Trophoblast cell (in vitro differentiated cells and primary cell): ENCODE measurements around the gene CCDC183.
"Not testable (repeated sequence)": the region's sequence is repeated elsewhere in the genome, so short reads cannot be mapped to it uniquely, and the experiment has no call there.

ENCODE experiments used
- DNase-seq, 2 donors: peaks; one replicate each; pipeline ENCODE4 v3.0.0-alpha.2; 2016
- H2AFZ ChIP-seq: 2 replicates; pipeline ENCODE4 v1.6.1; 2013; ENCODE audit warnings: low read length, moderate library complexity, mild to moderate bottlenecking; ENCODE audit not compliant: insufficient read depth, poor library complexity
- H2AK5ac ChIP-seq: 2 replicates; pipeline ENCODE4 v1.6.1; 2013; ENCODE audit warnings: mild to moderate bottlenecking, low read length
- H2BK120ac ChIP-seq: 2 replicates; pipeline ENCODE4 v1.6.1; 2013; ENCODE audit warnings: low read length, mild to moderate bottlenecking, moderate library complexity; ENCODE audit not compliant: insufficient read depth, poor library complexity
- H2BK12ac ChIP-seq: 2 replicates; pipeline ENCODE4 v1.6.1; 2013; ENCODE audit warnings: mild to moderate bottlenecking, low read length, moderate library complexity
- H2BK5ac ChIP-seq: 2 replicates; pipeline ENCODE4 v1.6.1; 2013; ENCODE audit warnings: low read length, low read depth, moderate library complexity, mild to moderate bottlenecking; ENCODE audit not compliant: poor library complexity
- H3K14ac ChIP-seq: 2 replicates; pipeline ENCODE4 v1.6.1; 2013; ENCODE audit warnings: mild to moderate bottlenecking, low read length
- H3K18ac ChIP-seq: 2 replicates; pipeline ENCODE4 v1.6.1; 2013; ENCODE audit warnings: mild to moderate bottlenecking, low read length
- H3K23ac ChIP-seq: 2 replicates; pipeline ENCODE4 v1.6.1; 2013; ENCODE audit warnings: low read length
- H3K27ac ChIP-seq: 2 replicates; pipeline ENCODE4 v1.5.1; 2013; ENCODE audit warnings: low read depth, mild to moderate bottlenecking, inconsistent platforms, low read length, moderate library complexity
- H3K27me3 ChIP-seq: 2 replicates; pipeline ENCODE4 v1.6.1; 2013; ENCODE audit warnings: inconsistent platforms, mild to moderate bottlenecking, low read length, moderate library complexity; ENCODE audit not compliant: insufficient read depth
- H3K36me3 ChIP-seq, 2 experiments: 1 replicate in 1 of 2; 2 replicates in 1 of 2; pipeline ENCODE4 v1.6.1; 2013; ENCODE audit warnings: low read length in 2 of 2, mild to moderate bottlenecking in 2 of 2, moderate library complexity in 1 of 2; ENCODE audit not compliant: insufficient read depth in 2 of 2, control insufficient read depth in 1 of 2
- H3K4ac ChIP-seq: 2 replicates; pipeline ENCODE4 v1.6.1; 2013; ENCODE audit warnings: low read depth, mild to moderate bottlenecking, low read length, moderate library complexity
- H3K4me1 ChIP-seq, 2 experiments: 1 replicate in 1 of 2; 2 replicates in 1 of 2; pipeline ENCODE4 v1.6.1; 2013; ENCODE audit warnings: low read length in 2 of 2, mild to moderate bottlenecking in 2 of 2, moderate library complexity in 1 of 2; ENCODE audit not compliant: insufficient read depth in 2 of 2, control insufficient read depth in 1 of 2
- H3K4me2 ChIP-seq: 2 replicates; pipeline ENCODE4 v1.6.1; 2013; ENCODE audit warnings: inconsistent platforms, mild to moderate bottlenecking, low read length, moderate library complexity
- H3K4me3 ChIP-seq: 2 replicates; pipeline ENCODE4 v1.5.1; 2013; ENCODE audit warnings: mild to moderate bottlenecking, low read depth, low read length, inconsistent platforms
- H3K79me1 ChIP-seq: one replicate; pipeline ENCODE4 v1.6.1; 2013; ENCODE audit warnings: low read length
- H3K79me2 ChIP-seq: 2 replicates; pipeline ENCODE4 v1.6.1; 2013; ENCODE audit warnings: low read length, mild to moderate bottlenecking; ENCODE audit not compliant: control insufficient read depth, insufficient read depth, poor library complexity
- H3K9ac ChIP-seq: 2 replicates; pipeline ENCODE4 v1.6.1; 2013; ENCODE audit warnings: mild to moderate bottlenecking, low read length
- H3K9me3 ChIP-seq: 2 replicates; pipeline ENCODE4 v1.6.1; 2013; ENCODE audit warnings: low read depth, mild to moderate bottlenecking, control low read depth, inconsistent platforms, low read length; ENCODE audit not compliant: insufficient read depth
- H4K12ac ChIP-seq: 2 replicates; pipeline ENCODE4 v1.6.1; 2013; ENCODE audit warnings: low read depth, mild to moderate bottlenecking, low read length, moderate library complexity
- H4K8ac ChIP-seq: 2 replicates; pipeline ENCODE4 v1.6.1; 2013; ENCODE audit warnings: low read depth, mild to moderate bottlenecking, low read length, moderate library complexity
- H4K91ac ChIP-seq: one replicate; pipeline ENCODE4 v1.6.1; 2013; ENCODE audit warnings: low read depth, mild to moderate bottlenecking, low read length, moderate library complexity
- WGBS: extraction: QIAGEN DNeasy Blood & Tissue Kit; methylation state at CpG from one replicate; pipeline ENCODE4 v1.1.7; 2013; ENCODE audit warnings: missing lambda C conversion rate; ENCODE audit not compliant: insufficient read length, insufficient coverage; ENCODE audit errors: extremely low coverage; 5-methylcytosine and 5-hydroxymethylcytosine counted together

CCDC183 gene

GRCh38 chr9:136803009-136803550 lies 6.9 kb downstream of the CCDC183 start:
- not testable (repeated sequence) for DNase-seq, H2BK5ac ChIP-seq, H2AFZ ChIP-seq, H3K27ac ChIP-seq, H3K27me3 ChIP-seq, H3K4me3 ChIP-seq, H3K4ac ChIP-seq, H2BK12ac ChIP-seq, H3K14ac ChIP-seq, H3K23ac ChIP-seq, H2BK120ac ChIP-seq, H3K18ac ChIP-seq, H4K8ac ChIP-seq, H3K79me2 ChIP-seq, H3K9ac ChIP-seq, H3K4me2 ChIP-seq, H4K12ac ChIP-seq, H3K9me3 ChIP-seq
- H2AK5ac ChIP-seq: peak overlapping the region; percentile 29
- H3K4me1 ChIP-seq: peaks cover 23 to 27% of the 10 kb centered on the region in 2 experiments
- peaks cover 10 to 15% of the 10 kb centered on the region in 2 experiments for H3K36me3 ChIP-seq
- peak overlapping the region; percentile 5 for H4K91ac ChIP-seq
- WGBS: no CpG with 5 or more reads among the region's 9 CpGs
- peaks cover 17% of the 10 kb centered on the region for H3K79me1 ChIP-seq

DNA sequence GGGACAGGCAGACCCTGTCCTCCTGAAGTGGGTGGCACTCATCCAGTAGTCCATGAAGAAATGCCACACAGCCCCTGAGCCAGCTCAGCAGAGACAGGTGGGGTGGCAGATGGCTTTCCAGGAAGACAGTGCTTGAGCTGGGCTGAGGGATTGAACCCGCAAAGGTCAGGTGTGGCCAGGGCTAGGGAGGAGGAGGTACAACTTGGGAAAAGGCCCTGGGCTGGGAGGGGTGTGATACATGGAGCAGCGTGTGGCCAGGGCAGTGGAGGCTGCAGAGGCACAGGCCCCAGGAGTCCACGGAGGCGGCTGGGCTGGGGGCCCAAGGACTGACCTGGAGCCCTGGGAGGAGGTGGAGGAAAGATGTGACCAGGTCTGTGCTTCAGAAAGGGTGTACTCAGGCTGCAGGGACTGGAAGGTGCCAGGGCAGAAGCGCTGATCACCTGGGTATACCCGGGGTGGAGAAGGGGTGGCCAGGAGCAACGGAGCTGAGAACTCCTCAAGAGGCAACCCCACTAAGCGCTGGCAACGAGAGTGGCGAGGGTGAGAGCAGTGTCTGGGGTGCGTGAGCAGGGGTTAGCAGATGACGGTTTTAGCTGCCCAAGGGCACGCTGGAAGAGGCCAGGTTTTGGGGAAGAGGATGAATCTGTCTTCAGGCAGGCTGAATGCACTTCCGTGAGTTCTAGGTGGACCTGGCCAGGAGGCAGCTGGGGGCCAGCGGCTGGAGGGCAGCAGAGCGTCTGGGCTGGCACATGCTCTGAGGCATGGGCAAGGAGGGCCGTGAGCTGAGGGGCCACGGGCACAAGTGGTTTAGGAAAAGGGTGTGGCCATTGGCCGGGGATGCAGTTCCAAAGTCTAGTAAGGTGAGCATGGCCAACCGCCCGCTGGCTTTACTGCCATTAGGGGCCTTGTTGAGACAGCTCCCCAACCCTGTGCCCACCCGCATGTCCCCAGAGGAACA lies 7.7 kb downstream of the CCDC183 start:
- Histone ChIP-seq H3K18ac (no peak overlapping the region), H4K91ac (peak overlapping the region; percentile 62), H2BK5ac (no peak overlapping the region), H4K8ac (no peak overlapping the region), H3K4me3 (no peak overlapping the region), H3K4ac (no peak overlapping the region), H3K9me3 (no peaks in the 10 kb centered on the region), H3K4me2 (no peak overlapping the region), H3K9ac (no peak overlapping the region), H3K23ac (no peak overlapping the region), H2AK5ac (peak overlapping the region; percentile 29), H3K36me3 (peaks cover 10 to 15% of the 10 kb centered on the region in 2 experiments), H4K12ac (no peak overlapping the region), H3K4me1 (peaks cover 23 to 27% of the 10 kb centered on the region in 2 experiments), H3K79me2 (peaks cover 11% of the 10 kb centered on the region), H3K27me3 (no peaks in the 10 kb centered on the region), H2AFZ (no peak overlapping the region), H3K79me1 (peaks cover 22% of the 10 kb centered on the region), H2BK12ac (no peak overlapping the region), H3K27ac (no peak overlapping the region), H2BK120ac (no peak overlapping the region), H3K14ac (no peak overlapping the region)
- WGBS: no CpG with 5 or more reads among the region's 22 CpGs
- DNase-seq: no peak

- DNase-seq: peak; percentile 82 to 83
- H3K9me3 ChIP-seq: no peaks in the 10 kb centered on the region
- no peak overlapping the region for H3K23ac ChIP-seq
- H3K79me1 ChIP-seq: peaks cover 22% of the 10 kb centered on the region
- no peak overlapping the region for H2BK12ac ChIP-seq
- H4K8ac ChIP-seq: no peak overlapping the region
- H2BK120ac ChIP-seq: no peak overlapping the region
- no CpG with 5 or more reads among the region's 20 CpGs for WGBS
- H3K4me1 ChIP-seq: peaks cover 18 to 23% of the 10 kb centered on the region in 2 experiments
- no peak overlapping the region for H3K9ac ChIP-seq
- no peak overlapping the region for H2BK5ac ChIP-seq
- no peaks in the 10 kb centered on the region for H3K27me3 ChIP-seq
- H3K4me3 ChIP-seq: no peak overlapping the region
- H3K79me2 ChIP-seq: peaks cover 14% of the 10 kb centered on the region
- H3K18ac ChIP-seq: no peak overlapping the region
- H4K91ac ChIP-seq: peak overlapping the region; percentile 62
- H3K4me2 ChIP-seq: no peak overlapping the region
- H3K27ac ChIP-seq: no peak overlapping the region
- no peak overlapping the region for H2AFZ ChIP-seq
- no peak overlapping the region for H2AK5ac ChIP-seq
- H3K4ac ChIP-seq: no peak overlapping the region
- H3K36me3 ChIP-seq: peaks cover 10 to 16% of the 10 kb centered on the region in 2 experiments
- no peak overlapping the region for H3K14ac ChIP-seq
- H4K12ac ChIP-seq: no peak overlapping the region
These were observed 8.5 kb downstream of the CCDC183 start for GRCh38 chr9:136804509-136805206.

DNA sequence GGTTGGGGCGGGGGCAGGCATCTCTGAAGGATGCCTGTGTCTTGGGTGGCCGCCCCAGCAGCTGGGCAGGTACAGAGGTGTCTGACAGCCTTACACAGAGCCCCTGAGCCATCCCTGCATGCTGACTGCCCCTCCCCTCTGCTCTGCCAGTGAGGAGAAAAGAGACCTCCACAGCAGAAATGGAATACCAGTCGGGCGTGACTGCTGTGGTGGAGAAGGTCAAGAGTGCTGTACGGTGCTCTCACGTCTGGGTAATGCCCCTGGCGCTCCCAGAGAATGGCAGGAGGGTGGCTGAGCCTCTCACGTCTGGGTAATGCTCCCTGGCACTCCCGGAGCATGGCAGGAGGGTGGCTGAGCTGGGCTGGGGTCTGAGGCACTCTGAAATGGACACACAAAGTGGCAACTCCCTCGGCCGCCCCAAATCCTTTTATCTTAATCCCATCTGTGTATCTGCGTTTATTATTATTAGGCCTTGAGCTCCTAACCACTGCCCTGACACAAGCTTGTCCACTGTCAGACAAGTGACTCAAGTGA lies 9.1 kb downstream of the CCDC183 start:
- no peak overlapping the region for H2BK120ac ChIP-seq
- no peak overlapping the region for H3K18ac ChIP-seq
- no CpG with 5 or more reads among the region's 12 CpGs for WGBS

More for the DNA sequence above, 9.1 kb downstream of the CCDC183 start:
- Histone ChIP-seq H3K36me3 (peaks cover 12 to 20% of the 10 kb centered on the region in 2 experiments), H3K9me3 (no peaks in the 10 kb centered on the region), H4K12ac (no peak overlapping the region), H4K91ac (no peak overlapping the region), H3K4me3 (no peak overlapping the region), H3K9ac (no peak overlapping the region), H4K8ac (no peak overlapping the region), H3K79me1 (peaks cover 21% of the 10 kb centered on the region), H2AK5ac (no peak overlapping the region), H3K27me3 (no peaks in the 10 kb centered on the region), H3K23ac (no peak overlapping the region), H2AFZ (no peak overlapping the region), H3K4ac (no peak overlapping the region), H2BK12ac (no peak overlapping the region), H2BK5ac (no peak overlapping the region), H3K4me1 (peaks cover 15 to 22% of the 10 kb centered on the region in 2 experiments), H3K14ac (no peak overlapping the region), H3K4me2 (no peak overlapping the region), H3K27ac (no peak overlapping the region), H3K79me2 (peaks cover 17% of the 10 kb centered on the region)
- DNase-seq: no peak
